Liver (tissue), 9 donors: ENCODE data around the gene FAM186B. TPM values are rescaled to one million over a fixed set of nuclear protein-coding genes. Genes with fewer than 3 reads are reported as not detected.

Source experiments
- DNase-seq: peaks from one replicate; pipeline ENCODE4 v3.0.0-alpha.2; 2017; ENCODE audit warnings: low spot score
- H3K27ac ChIP-seq, 2 donors: one replicate each; pipeline ENCODE4 v1.7.0; 2013; ENCODE audit warnings: inconsistent platforms in 2 of 2, low read length in 2 of 2, control low read depth in 1 of 2, low read depth in 1 of 2, mild to moderate bottlenecking in 1 of 2
- H3K27me3 ChIP-seq, 4 donors: one replicate each; pipeline versions ENCODE4 v1.6.1 to v1.7.0; 2013; ENCODE audit warnings: low read length in 3 of 4, inconsistent platforms in 1 of 4, mild to moderate bottlenecking in 1 of 4, moderate library complexity in 1 of 4; ENCODE audit not compliant: control insufficient read depth in 4 of 4, insufficient read depth in 4 of 4
- H3K36me3 ChIP-seq, 4 donors: one replicate each; pipeline versions ENCODE4 v1.6.1 to v1.7.0; 2013; ENCODE audit warnings: low read length in 3 of 4, mild to moderate bottlenecking in 3 of 4, low read depth in 1 of 4, moderate library complexity in 1 of 4; ENCODE audit not compliant: control insufficient read depth in 4 of 4, insufficient read depth in 3 of 4
- H3K4me1 ChIP-seq, 4 donors: one replicate each; pipeline versions ENCODE4 v1.6.1 to v1.7.0; 2013; ENCODE audit warnings: low read length in 3 of 4, mild to moderate bottlenecking in 3 of 4, moderate library complexity in 1 of 4; ENCODE audit not compliant: control insufficient read depth in 4 of 4, insufficient read depth in 4 of 4
- H3K4me3 ChIP-seq, 3 donors: one replicate each; pipeline versions ENCODE4 v1.6.1 to v1.7.0; 2013; ENCODE audit warnings: low read length in 3 of 3, control low read depth in 1 of 3, low read depth in 1 of 3, mild to moderate bottlenecking in 1 of 3
- H3K9ac ChIP-seq, 2 donors: one replicate each; pipeline ENCODE4 v1.7.0; 2013; ENCODE audit warnings: low read length in 2 of 2, mild to moderate bottlenecking in 2 of 2, moderate library complexity in 2 of 2, control low read depth in 1 of 2, low read depth in 1 of 2
- H3K9me3 ChIP-seq, 4 donors: one replicate each; pipeline versions ENCODE4 v1.6.1 to v1.7.0; 2013; ENCODE audit warnings: low read length in 3 of 4; ENCODE audit not compliant: control insufficient read depth in 4 of 4
- FOXA2 ChIP-seq: IDR thresholded peaks from 2 replicates; pipeline ENCODE4 v1.6.1; 2016; ENCODE audit warnings: antibody characterized with exemption
- HNF4A ChIP-seq, 2 donors: conservative IDR thresholded peaks; 2 replicates each; pipeline ENCODE4 v1.6.1; 2016; ENCODE audit warnings: antibody characterized with exemption in 2 of 2, mild to moderate bottlenecking in 2 of 2
- NR2F2 ChIP-seq: IDR thresholded peaks from 2 replicates; pipeline ENCODE4 v1.6.1; 2016; ENCODE audit warnings: antibody characterized with exemption
- RAD21 ChIP-seq, 2 donors: IDR thresholded peaks; 2 replicates each; pipeline ENCODE4 v1.6.1; 2016; ENCODE audit warnings: antibody characterized with exemption in 2 of 2, mild to moderate bottlenecking in 2 of 2
- SP1 ChIP-seq: IDR thresholded peaks from 2 replicates; pipeline ENCODE4 v1.6.1; 2018; ENCODE audit warnings: antibody characterized with exemption, mild to moderate bottlenecking
- TAF1 ChIP-seq: conservative IDR thresholded peaks from 2 replicates; pipeline ENCODE4 v1.6.1; 2016; ENCODE audit warnings: antibody characterized with exemption, mild to moderate bottlenecking
- WGBS: extraction: QIAGEN DNeasy Blood & Tissue Kit; methylation state at CpG from one replicate; pipeline ENCODE4 v1.1.7; 2013; 5-methylcytosine and 5-hydroxymethylcytosine counted together
- polyA plus RNA-seq, 2 donors: library from polyadenylated mRNA; stranded (reverse) in 1 of 2; unstranded in 1 of 2; fragments of 200-250 nt in 1 of 2; fragments of >200 nt in 1 of 2; fragmentation: Nextera tagmentation in 1 of 2; extraction: Ambion mirVana in 1 of 2; gene quantifications; one replicate each; pipeline versions ENCODE4 v1.2.1 to v1.2.3, GENCODE V29; 2013 to 2015
- total RNA-seq, 2 donors: library from RNA; depleted of rRNA; stranded (reverse); fragments of >200 nt; gene quantifications; one replicate each; pipeline ENCODE4 v1.2.3, GENCODE V29; 2014
- TF ChIP-seq, protein P1 (sequence below): IDR thresholded peaks from 2 replicates; pipeline ENCODE4 v1.6.1; 2016; ENCODE audit warnings: antibody characterized with exemption
- TF ChIP-seq, protein P2 (sequence below): IDR thresholded peaks from 2 replicates; pipeline ENCODE4 v1.6.1; 2016; ENCODE audit warnings: antibody characterized with exemption, mild to moderate bottlenecking
- TF ChIP-seq, protein P3 (sequence below): IDR thresholded peaks from 2 replicates; pipeline ENCODE4 v1.6.1; 2016; ENCODE audit warnings: antibody characterized with exemption
- donor health status: healthy.
- donor health status: healthy.
- donor health status: healthy.
- donor health status: healthy.
- donor health status: healthy.

The FAM186B gene
- total and polyA plus RNA-seq, 4 donors = 0.19 to 0.84 (median 0.42) TPM

- WGBS = 52% methylated on average over 20 of the region's 20 CpGs
- H3K27me3 ChIP-seq = peaks cover 0 to 4% (median 2%) of the 10 kb centered on the region in 4 donors
- DNase-seq = no peak
Observed at GRCh38 chr12:49543221-49543913, 62.1 kb downstream of the FAM186B start.

GRCh38 chr12:49542592-49543160 lies 62.8 kb downstream of the FAM186B start:
- Histone ChIP-seq H3K27ac (no peak overlapping the region), H3K27me3 (peaks cover 0 to 6% (median 2%) of the 10 kb centered on the region in 4 donors), H3K4me1 (peaks cover 6 to 10% (median 8%) of the 10 kb centered on the region in 4 donors), H3K9me3 (no peaks in the 10 kb centered on the region), H3K9ac (no peak overlapping the region), H3K4me3 (no peak overlapping the region), H3K36me3 (no peaks in the 10 kb centered on the region)
- 95% methylated on average over 15 of the region's 15 CpGs for WGBS
- DNase-seq = no peak
- TF ChIP-seq RAD21 (IDR thresholded peaks at IDR 0.05) (no peak), NR2F2 (no peak), FOXA2 (no peak), SP1 (no peak), TAF1 (no peak), HNF4A (conservative IDR thresholded peaks at IDR 0.05) (no peak)
- TF ChIP-seq, protein P1, sequence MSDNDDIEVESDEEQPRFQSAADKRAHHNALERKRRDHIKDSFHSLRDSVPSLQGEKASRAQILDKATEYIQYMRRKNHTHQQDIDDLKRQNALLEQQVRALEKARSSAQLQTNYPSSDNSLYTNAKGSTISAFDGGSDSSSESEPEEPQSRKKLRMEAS = no peak
- TF ChIP-seq, protein P2, sequence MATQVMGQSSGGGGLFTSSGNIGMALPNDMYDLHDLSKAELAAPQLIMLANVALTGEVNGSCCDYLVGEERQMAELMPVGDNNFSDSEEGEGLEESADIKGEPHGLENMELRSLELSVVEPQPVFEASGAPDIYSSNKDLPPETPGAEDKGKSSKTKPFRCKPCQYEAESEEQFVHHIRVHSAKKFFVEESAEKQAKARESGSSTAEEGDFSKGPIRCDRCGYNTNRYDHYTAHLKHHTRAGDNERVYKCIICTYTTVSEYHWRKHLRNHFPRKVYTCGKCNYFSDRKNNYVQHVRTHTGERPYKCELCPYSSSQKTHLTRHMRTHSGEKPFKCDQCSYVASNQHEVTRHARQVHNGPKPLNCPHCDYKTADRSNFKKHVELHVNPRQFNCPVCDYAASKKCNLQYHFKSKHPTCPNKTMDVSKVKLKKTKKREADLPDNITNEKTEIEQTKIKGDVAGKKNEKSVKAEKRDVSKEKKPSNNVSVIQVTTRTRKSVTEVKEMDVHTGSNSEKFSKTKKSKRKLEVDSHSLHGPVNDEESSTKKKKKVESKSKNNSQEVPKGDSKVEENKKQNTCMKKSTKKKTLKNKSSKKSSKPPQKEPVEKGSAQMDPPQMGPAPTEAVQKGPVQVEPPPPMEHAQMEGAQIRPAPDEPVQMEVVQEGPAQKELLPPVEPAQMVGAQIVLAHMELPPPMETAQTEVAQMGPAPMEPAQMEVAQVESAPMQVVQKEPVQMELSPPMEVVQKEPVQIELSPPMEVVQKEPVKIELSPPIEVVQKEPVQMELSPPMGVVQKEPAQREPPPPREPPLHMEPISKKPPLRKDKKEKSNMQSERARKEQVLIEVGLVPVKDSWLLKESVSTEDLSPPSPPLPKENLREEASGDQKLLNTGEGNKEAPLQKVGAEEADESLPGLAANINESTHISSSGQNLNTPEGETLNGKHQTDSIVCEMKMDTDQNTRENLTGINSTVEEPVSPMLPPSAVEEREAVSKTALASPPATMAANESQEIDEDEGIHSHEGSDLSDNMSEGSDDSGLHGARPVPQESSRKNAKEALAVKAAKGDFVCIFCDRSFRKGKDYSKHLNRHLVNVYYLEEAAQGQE = no peak
- TF ChIP-seq, protein P3, sequence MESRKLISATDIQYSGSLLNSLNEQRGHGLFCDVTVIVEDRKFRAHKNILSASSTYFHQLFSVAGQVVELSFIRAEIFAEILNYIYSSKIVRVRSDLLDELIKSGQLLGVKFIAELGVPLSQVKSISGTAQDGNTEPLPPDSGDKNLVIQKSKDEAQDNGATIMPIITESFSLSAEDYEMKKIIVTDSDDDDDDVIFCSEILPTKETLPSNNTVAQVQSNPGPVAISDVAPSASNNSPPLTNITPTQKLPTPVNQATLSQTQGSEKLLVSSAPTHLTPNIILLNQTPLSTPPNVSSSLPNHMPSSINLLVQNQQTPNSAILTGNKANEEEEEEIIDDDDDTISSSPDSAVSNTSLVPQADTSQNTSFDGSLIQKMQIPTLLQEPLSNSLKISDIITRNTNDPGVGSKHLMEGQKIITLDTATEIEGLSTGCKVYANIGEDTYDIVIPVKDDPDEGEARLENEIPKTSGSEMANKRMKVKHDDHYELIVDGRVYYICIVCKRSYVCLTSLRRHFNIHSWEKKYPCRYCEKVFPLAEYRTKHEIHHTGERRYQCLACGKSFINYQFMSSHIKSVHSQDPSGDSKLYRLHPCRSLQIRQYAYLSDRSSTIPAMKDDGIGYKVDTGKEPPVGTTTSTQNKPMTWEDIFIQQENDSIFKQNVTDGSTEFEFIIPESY = no peak

More at GRCh38 chr12:49543221-49543913, 62.1 kb downstream of the FAM186B start:
- H3K36me3 ChIP-seq = no peaks in the 10 kb centered on the region
- H3K4me1 ChIP-seq = peaks cover 0 to 5% (median 1%) of the 10 kb centered on the region in 4 donors
- H3K27ac ChIP-seq = no peak overlapping the region
- H3K9me3 ChIP-seq = no peaks in the 10 kb centered on the region
- no peak overlapping the region for H3K4me3 ChIP-seq
- H3K9ac ChIP-seq = no peak overlapping the region
- TF ChIP-seq, protein P1 = no peak
